ENCODE results near the gene OR4S2.

The OR4S2 gene, protein sequence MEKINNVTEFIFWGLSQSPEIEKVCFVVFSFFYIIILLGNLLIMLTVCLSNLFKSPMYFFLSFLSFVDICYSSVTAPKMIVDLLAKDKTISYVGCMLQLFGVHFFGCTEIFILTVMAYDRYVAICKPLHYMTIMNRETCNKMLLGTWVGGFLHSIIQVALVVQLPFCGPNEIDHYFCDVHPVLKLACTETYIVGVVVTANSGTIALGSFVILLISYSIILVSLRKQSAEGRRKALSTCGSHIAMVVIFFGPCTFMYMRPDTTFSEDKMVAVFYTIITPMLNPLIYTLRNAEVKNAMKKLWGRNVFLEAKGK

DNA sequence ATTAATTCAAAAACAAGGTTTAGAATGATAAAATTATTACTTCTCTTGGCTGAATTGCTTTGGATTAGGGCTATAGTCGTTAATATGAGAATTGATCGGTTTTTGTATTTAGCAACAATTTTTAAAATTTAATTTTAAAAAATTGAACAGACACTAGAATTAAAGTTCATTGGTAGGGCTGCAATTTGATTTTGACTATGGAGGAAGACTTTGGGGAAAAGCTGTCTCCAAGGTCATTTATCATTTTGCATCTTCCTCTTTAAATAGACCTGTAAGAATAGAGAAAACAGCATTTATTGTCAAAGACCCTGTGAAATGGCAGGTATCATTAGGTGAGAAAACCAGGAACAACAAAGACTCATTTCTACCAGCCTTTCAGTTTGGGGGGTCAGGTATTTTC lies at the start of gene OR4S2:
TSS of gene OR4S2 (plus strand) at position 301 of the 400 bp plus-strand sequence. CDS start 2,577 bp downstream, outside the sequence.
- in situ Hi-C loops (cut with HindIII; ENCODE audit: low sequenced_read_pairs), result no loop called here

DNA sequence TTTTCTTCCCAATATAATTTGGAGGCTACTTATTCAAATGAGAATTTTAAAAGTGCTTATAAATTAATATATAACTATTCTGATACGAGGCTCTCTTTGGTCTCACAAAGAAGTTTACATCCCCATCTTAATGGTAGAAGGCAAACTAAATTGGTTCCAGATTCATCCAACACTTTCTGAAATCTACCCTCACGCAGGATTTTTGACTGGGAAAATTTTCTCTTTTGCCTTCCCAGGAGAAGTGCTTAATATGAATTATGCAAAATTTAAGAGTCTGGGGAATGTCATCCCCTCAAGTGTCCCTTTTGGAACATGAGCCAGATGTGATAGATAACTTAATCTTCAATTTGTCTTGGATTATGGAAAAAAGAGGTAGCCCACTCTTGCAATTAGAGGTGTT lies 40.6 kb upstream of the OR4S2 start, which contains the start of gene OR4C11:
TSS of gene OR4C11 (minus strand) at position 101 of the 400 bp plus-strand sequence. CDS start 3,272 bp downstream, outside the sequence.
- in situ Hi-C loops (cut with HindIII; ENCODE audit: low sequenced_read_pairs), result no loop called here

DNA sequence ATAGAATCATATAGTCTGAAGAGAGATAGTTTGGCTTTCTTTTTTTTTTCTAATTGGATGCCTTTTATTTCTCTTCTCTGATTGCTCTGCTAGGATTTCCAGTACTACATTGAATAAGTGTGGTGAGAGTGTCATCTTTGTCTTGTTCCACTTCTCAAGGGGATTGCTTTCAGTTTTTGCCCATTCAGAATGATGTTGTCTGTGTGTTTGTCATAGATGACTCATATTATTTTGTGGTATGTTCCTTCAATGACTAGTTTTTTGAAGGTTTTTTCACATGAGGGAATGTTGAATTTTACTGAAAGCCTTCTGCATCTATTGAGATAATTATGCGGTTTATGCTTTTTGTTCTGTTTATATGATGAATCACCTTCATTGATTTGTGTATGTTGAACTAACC lies 23.6 kb upstream of the OR4S2 start:
- in situ Hi-C loops (cut with HindIII; ENCODE audit: low sequenced_read_pairs), result no loop called here

DNA sequence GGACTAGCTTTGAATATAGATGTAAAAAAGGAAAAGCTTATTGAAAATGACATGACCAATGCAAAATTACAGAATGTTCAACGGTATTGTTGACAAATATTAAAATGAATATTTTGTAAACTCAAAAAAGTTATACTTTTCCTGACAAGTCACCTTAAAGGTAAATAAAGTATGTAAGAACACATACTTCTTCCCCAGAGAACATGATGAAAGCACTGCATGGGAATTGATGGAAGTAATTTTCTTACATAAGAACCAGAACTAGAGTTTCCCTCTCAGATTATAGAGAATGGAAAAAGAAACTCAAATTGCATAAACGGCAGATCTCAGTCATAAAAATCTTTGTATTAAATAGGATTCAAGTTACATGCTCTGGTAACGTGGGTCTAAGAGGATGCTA lies 13.3 kb upstream of the OR4S2 start, which contains the start of gene OR4P4:
TSS of gene OR4P4 (plus strand) at position 301 of the 400 bp plus-strand sequence.
- in situ Hi-C loops (cut with HindIII; ENCODE audit: low sequenced_read_pairs), result no loop called here

DNA sequence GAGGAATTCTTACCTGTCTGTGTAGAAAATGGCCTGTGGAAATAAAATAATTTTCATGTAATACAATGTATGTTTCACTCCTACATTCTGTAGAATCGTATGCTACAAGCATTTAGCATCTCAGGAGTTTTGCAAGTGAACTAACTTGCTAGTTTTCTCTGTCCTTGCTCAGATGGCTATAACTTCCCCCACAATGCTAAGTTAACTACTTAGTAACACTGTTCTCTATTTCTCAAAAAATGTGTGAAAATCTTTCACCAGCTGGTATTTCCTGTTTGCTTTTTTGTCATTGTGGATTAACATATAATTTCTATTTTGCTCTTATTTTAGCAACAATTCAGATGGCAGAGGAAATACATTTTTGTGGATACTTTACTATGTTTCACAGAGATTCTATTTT lies 4.4 kb downstream of the OR4S2 start:
- in situ Hi-C loops (cut with HindIII; ENCODE audit: low sequenced_read_pairs), result no loop called here

DNA sequence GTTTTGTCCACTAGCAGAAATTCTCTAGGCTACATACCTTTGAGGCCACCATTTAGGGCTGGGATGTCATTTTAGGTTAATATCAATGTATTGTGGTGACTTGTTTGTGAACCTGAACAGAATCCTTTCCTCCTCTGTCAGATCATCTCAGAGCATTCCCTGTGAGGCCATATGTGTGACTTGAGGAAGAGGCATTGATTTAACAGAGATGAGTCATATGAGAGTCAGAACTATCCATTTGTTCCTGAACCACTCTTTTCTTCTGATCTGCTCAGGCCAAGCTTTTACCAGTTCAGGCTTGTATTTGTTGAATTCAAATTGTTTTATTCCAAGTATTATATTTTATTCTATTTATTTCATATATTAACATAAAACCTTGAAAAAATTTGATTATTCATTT lies 7.0 kb downstream of the OR4S2 start:
- in situ Hi-C loops (cut with HindIII; ENCODE audit: low sequenced_read_pairs), result no loop called here

DNA sequence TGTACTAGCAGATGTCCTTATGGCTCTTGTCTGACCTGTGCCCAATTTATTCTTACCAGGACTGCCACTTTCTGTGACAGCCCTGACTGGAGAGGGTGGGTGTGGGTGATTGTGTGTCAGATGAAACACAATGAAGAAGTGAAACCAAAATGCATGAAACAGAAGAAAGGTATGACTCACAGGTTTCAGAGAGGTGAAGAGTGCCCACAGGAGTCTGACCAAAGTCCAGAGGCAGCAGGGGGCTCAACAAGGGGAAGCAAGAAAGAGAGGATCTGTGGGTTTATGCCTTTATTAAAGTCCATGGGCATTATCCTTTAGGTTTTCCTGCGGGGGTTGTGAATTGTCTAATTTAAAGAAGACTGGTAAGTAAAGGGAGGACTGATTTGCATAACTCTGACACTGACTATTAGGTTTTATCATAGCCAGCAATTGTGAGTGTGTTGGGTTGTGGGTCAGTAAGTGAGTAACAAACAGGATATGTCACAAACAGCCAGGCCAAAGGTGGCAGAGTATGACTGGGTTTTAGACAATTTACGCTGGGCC lies 10.0 kb downstream of the OR4S2 start:
- in situ Hi-C loops (cut with HindIII; ENCODE audit: low sequenced_read_pairs), result no loop called here

DNA sequence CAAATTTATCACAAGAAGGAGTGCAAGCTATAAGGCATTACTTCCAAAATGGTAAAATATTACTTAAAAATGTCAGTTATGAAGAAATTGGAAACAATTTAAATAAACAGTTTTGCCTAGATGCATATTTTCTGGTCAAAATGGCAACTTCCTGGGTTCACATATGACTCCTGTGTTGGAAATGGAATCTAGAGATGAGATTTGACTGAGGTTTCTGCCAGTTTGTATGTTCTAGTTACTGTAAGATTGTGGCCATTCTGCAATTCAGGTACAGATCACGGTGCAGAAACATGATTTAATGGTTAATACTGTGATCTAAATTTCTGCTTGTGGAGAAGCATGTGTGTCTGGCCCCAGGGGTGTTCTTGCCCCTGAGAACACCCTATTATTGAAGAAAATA lies 10.5 kb downstream of the OR4S2 start:
- in situ Hi-C loops (cut with HindIII; ENCODE audit: low sequenced_read_pairs), result no loop called here

DNA sequence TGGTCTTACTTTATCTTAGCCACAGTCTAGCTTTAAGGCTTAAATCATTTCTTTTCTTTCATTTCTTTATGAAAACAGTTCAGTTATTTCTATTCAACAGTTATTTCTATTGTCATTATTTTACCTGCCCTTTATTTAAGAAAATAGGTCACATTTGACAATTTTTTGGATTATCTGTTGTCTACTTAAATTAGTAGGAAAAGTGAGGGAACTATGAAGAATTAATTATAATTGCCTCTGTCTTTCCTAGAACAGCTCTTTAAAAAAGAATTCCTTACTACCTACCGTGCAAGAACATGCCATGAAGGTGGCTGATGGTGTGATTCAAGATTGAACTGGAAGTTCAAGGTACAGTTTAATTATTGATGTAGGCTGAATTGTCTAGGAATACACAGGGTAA lies 13.8 kb downstream of the OR4S2 start, which contains the start of gene OR4C6:
TSS of gene OR4C6 (plus strand) at position 301 of the 400 bp plus-strand sequence. CDS start 2,966 bp downstream, outside the sequence.
- in situ Hi-C loops (cut with HindIII; ENCODE audit: low sequenced_read_pairs), result no loop called here

DNA sequence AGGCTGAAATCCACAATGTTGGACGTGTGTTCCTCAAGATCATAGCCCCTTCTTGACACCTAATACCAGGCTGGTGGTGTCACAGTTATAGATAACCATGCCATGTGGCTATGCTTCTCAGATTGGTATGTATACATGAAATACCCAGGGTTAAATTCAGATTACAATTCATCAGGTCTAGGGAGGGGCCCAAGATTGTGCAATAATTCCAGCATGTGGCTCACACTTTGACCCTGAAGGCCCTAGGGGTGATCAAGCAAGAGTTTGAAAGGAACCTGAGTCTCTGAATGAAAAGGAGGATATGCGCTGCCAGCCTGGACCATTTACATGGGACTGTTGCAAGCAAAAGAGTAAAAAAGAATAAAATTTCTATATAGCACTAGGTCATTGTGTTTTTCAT lies 21.2 kb downstream of the OR4S2 start:
- in situ Hi-C loops (cut with HindIII; ENCODE audit: low sequenced_read_pairs), result no loop called here

DNA sequence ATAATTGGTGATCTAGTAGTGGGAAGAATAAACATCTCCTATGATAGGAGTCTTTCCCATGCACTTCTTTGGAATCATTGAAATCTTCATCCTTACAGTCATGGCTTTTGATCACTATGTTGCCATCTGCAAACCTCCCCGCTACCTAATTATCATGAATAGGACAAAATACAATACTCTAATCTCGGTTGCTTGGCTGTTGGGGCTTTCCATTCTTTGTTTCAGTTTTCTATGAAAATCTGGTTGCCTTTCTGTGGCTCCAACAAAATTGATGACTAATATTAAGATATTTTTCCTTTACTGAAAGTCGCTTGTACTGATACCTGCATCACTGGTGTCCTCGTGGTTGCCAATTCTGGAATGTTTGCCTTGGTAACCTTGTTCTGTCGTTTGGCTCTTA lies 25.7 kb downstream of the OR4S2 start:
- in situ Hi-C loops (cut with HindIII; ENCODE audit: low sequenced_read_pairs), result no loop called here

DNA sequence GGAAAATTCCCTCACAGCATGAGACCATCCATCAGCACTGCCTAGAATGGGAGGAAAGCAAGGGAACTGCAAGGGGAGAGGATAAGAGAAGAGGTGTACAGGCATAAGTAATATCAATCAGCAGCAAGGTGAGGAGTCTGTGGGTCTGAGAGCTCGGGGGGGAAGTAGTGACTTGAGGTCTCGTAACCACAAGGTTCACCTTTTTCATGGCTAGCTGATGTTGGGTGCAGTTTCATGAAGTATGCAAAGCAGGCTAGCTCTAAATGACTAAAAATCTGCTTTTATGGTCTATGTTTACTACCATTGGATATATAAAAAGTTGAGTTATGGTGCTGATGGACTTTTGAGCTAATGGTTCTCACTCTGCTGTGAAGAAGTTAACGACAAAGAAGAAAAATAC lies 49.7 kb downstream of the OR4S2 start:
- in situ Hi-C loops (cut with HindIII; ENCODE audit: low sequenced_read_pairs), result no loop called here

DNA sequence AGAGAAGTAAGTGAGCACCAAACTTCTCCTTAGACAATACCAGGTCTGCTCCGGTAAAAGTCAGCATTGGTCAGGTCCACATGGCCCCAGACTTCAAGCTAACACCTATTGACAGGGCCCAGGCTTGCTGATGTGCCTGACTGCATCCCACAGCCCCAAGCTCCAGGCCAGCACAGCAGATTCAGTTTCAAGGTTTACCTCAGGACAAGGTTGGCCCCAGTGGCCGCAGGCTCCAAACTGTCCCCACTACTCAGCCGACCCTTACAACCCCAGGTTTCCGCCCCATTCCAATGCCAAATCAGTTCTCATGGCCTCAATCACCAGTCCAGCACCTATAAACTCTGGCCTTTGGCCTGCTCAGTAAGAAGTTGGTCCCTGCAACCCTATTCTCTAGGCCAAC lies 53.3 kb downstream of the OR4S2 start:
- in situ Hi-C loops (cut with HindIII; ENCODE audit: low sequenced_read_pairs), result no loop called here

Data from endothelial cell of hepatic sinusoid (primary cell).